Uterus (tissue), 4 donors: ENCODE measurements around the gene SBNO1. TPM values are rescaled to one million over a fixed set of nuclear protein-coding genes. Genes with fewer than 3 reads are reported as not detected.
A peak's percentile ranks its signal among the peaks of the same experiment; 100 is the strongest.
"Not testable (repeated sequence)": the region's sequence is repeated elsewhere in the genome, so short reads cannot be mapped to it uniquely, and the experiment has no call there.

Experiments
- DNase-seq, 2 donors: peaks; one replicate each; pipeline ENCODE4 v3.0.0-alpha.2; 2019 to 2020
- H3K27ac ChIP-seq, 2 donors: fragments of 200-600 bp; sonication (generic); 1 replicate in 1 of 2; 2 replicates in 1 of 2; pipeline ENCODE4 v1.5.1; 2016 to 2018
- H3K27me3 ChIP-seq, 2 donors: fragments of 200-600 bp; sonication (generic); one replicate each; pipeline ENCODE4 v1.5.1; 2018 to 2019; ENCODE audit warnings: control low read depth in 1 of 2
- H3K36me3 ChIP-seq, 2 donors: fragments of 200-600 bp; sonication (generic); one replicate each; pipeline ENCODE4 v1.5.1; 2019; ENCODE audit warnings: control low read depth in 1 of 2
- H3K4me1 ChIP-seq, 2 donors: fragments of 200-600 bp; sonication (generic); one replicate each; pipeline ENCODE4 v1.5.1; 2018 to 2019; ENCODE audit warnings: control low read depth in 1 of 2
- H3K4me3 ChIP-seq, 2 donors: fragments of 200-600 bp; sonication (generic); 1 replicate in 1 of 2; 2 replicates in 1 of 2; pipeline ENCODE4 v1.5.1; 2018 to 2019; ENCODE audit warnings: mild to moderate bottlenecking in 1 of 2
- H3K9me3 ChIP-seq, 2 donors: fragments of 200-600 bp; sonication (generic); one replicate each; pipeline ENCODE4 v1.5.1; 2019; ENCODE audit warnings: control low read depth in 1 of 2
- CTCF ChIP-seq, 4 experiments: fragments of 200-600 bp in 2 of 4; fragments of 450-650 bp in 2 of 4; sonication (generic) in 2 of 4; IDR thresholded peaks; one replicate each; pipeline ENCODE4 v1.5.1; 2016 to 2019; ENCODE audit warnings: antibody characterized with exemption in 4 of 4, mild to moderate bottlenecking in 2 of 4, moderate library complexity in 1 of 4
- POLR2A ChIP-seq, 2 donors: fragments of 450-650 bp; IDR thresholded peaks; one replicate each; pipeline ENCODE4 v1.6.1; 2016; ENCODE audit warnings: antibody characterized with exemption in 2 of 2, mild to moderate bottlenecking in 1 of 2, moderate library complexity in 1 of 2
- intact Hi-C: fragments of 100-400 bp; cut with DNase I; formaldehyde crosslinking; loops from one replicate; pipeline ENCODE4 v1.15.1; 2023; ENCODE audit warnings: low total_unique reads
- total RNA-seq, 4 donors: library from RNA; depleted of rRNA in 3 of 4; stranded (reverse); fragments of >200 nt in 3 of 4; gene quantifications; one replicate each; pipeline versions ENCODE4 v1.1.0 to v1.2.4, GENCODE V29; 2014 to 2023
- donor health status: DM: yes; HTN: yes; CAD: no.

Gene SBNO1
- total RNA-seq, 4 donors from 2014 or later: 16.8 to 40.5 (median 33.0) TPM

- H3K9me3 ChIP-seq: no peaks in the 10 kb centered on the region
- intact Hi-C loops: no loop called here
- no peak for DNase-seq
- no peaks in the 10 kb centered on the region for H3K36me3 ChIP-seq
- peak overlapping the region; percentile 90 to 93 for H3K27ac ChIP-seq
- H3K4me1 ChIP-seq: peaks cover 6 to 17% of the 10 kb centered on the region in 2 donors
- H3K27me3 ChIP-seq: no peaks in the 10 kb centered on the region
- H3K4me3 ChIP-seq: peak overlapping the region in 1 of 2 donors; percentile 66
- no peak for TF ChIP-seq POLR2A (IDR thresholded peaks at IDR 0.05)
- TF ChIP-seq CTCF (IDR thresholded peaks at IDR 0.05): no peak
Observed at GRCh38 chr12:123387508-123388176, 23.0 kb upstream of the SBNO1 start.

GRCh38 chr12:123385536-123385935, 20.9 kb upstream of the SBNO1 start:
- peaks cover 2 to 17% of the 10 kb centered on the region in 2 donors for H3K4me1 ChIP-seq
- DNase-seq, intact Hi-C loops, H3K36me3 ChIP-seq, H3K4me3 ChIP-seq, H3K9me3 ChIP-seq, H3K27ac ChIP-seq, H3K27me3 ChIP-seq: not testable (repeated sequence)

GRCh38 chr12:123384994-123385376, 20.3 kb upstream of the SBNO1 start:
- TF ChIP-seq POLR2A (IDR thresholded peaks at IDR 0.05) (no peak), CTCF (IDR thresholded peaks at IDR 0.05) (no peak)
- Histone ChIP-seq H3K9me3 (no peaks in the 10 kb centered on the region), H3K36me3 (no peaks in the 10 kb centered on the region), H3K27me3 (no peaks in the 10 kb centered on the region), H3K4me1 (peaks cover 0 to 14% of the 10 kb centered on the region in 2 donors), H3K27ac (peak overlapping the region in 1 of 2 donors; percentile 83), H3K4me3 (peak overlapping the region; percentile 57 to 95)
- DNase-seq: no peak
- intact Hi-C loops: no loop called here

GRCh38 chr12:123384318-123384993, 19.8 kb upstream of the SBNO1 start:
- peak overlapping the region; percentile 57 to 95 for H3K4me3 ChIP-seq
- H3K27ac ChIP-seq: peak overlapping the region; percentile 77 to 83
- intact Hi-C loops: no loop called here
- H3K27me3 ChIP-seq: no peaks in the 10 kb centered on the region
- H3K36me3 ChIP-seq: no peaks in the 10 kb centered on the region
- H3K9me3 ChIP-seq: no peaks in the 10 kb centered on the region
- peak in 1 of 2 donors; percentile 32 for DNase-seq
- peaks cover 0 to 12% of the 10 kb centered on the region in 2 donors for H3K4me1 ChIP-seq
- TF ChIP-seq CTCF (IDR thresholded peaks at IDR 0.05): no peak
- no peak for TF ChIP-seq POLR2A (IDR thresholded peaks at IDR 0.05)

- no peaks in the 10 kb centered on the region for H3K27me3 ChIP-seq
- no peak overlapping the region for H3K27ac ChIP-seq
- H3K36me3 ChIP-seq: no peaks in the 10 kb centered on the region
- peaks cover 0 to 5% of the 10 kb centered on the region in 2 donors for H3K4me1 ChIP-seq
- TF ChIP-seq CTCF (IDR thresholded peaks at IDR 0.05): no peak
- no peak for TF ChIP-seq POLR2A (IDR thresholded peaks at IDR 0.05)
- DNase-seq: no peak
- H3K4me3 ChIP-seq: no peak overlapping the region
- intact Hi-C loops: no loop called here
- H3K9me3 ChIP-seq: no peaks in the 10 kb centered on the region
Observed at GRCh38 chr12:123382684-123383083, 18.0 kb upstream of the SBNO1 start.
